Measurements from ENCODE around the gene C12orf43. TPM values are rescaled to one million over a fixed set of nuclear protein-coding genes. Genes with fewer than 3 reads are reported as not detected.

The C12orf43 gene
- total RNA-seq, 1 experiment from 2014 or later: 25.7 TPM

- no peak overlapping the region for H4K5ac ChIP-seq (ENCODE audit: insufficient read length, low read depth, low read length)
- no peaks in the 10 kb centered on the region for H3K23me2 ChIP-seq (ENCODE audit: insufficient read length, low read depth, low read length, poor library complexity, severe bottlenecking)
- H4K20me1 ChIP-seq (ENCODE audit: control insufficient read depth, insufficient read depth, insufficient read length): no peaks in the 10 kb centered on the region
- H3K27ac ChIP-seq (ENCODE audit: insufficient read length, low read depth, low read length): no peak overlapping the region
- no peak overlapping the region for H2BK20ac ChIP-seq (ENCODE audit: low read depth, low read length, poor library complexity, severe bottlenecking)
- no peak overlapping the region for H2AFZ ChIP-seq (ENCODE audit: low read length)
- no peak overlapping the region for H2BK120ac ChIP-seq (ENCODE audit: low read depth, low read length, poor library complexity, severe bottlenecking)
- no peak overlapping the region for H3T11ph ChIP-seq (ENCODE audit: low read length)
- no peaks in the 10 kb centered on the region for H3K27me3 ChIP-seq (ENCODE audit: insufficient read depth, low read length)
- H3K79me2 ChIP-seq (ENCODE audit: insufficient read depth, low read length): no peaks in the 10 kb centered on the region
- H2BK15ac ChIP-seq (ENCODE audit: low read depth, low read length): no peak overlapping the region
- no peaks in the 10 kb centered on the region for H3K9me3 ChIP-seq (ENCODE audit: control insufficient read depth, low read depth, low read length)
- no peak overlapping the region for H3K14ac ChIP-seq (ENCODE audit: insufficient read depth, low read length)
- no peaks in the 10 kb centered on the region for H3K79me1 ChIP-seq (ENCODE audit: insufficient read depth, low read depth, low read length, poor library complexity, severe bottlenecking)
- no peaks in the 10 kb centered on the region; a peak in 2 of 5 replicates for H3K9me3 Mint-ChIP-seq
- no peak overlapping the region for H3K27ac Mint-ChIP-seq
- no peak overlapping the region for H2AK5ac ChIP-seq (ENCODE audit: insufficient read length, low read length)
- no peak overlapping the region for H3K9ac ChIP-seq (ENCODE audit: extremely low read depth, insufficient read length, low read length)
- no peak overlapping the region for H3K23ac ChIP-seq (ENCODE audit: insufficient read length, low read depth, low read length)
- no peak overlapping the region for H4K8ac ChIP-seq (replicated peaks; ENCODE audit: insufficient read length, low read depth, low read length)
- H2BK12ac ChIP-seq (ENCODE audit: insufficient read length, low read depth, low read length): no peak overlapping the region
- no peak overlapping the region for H3K4ac ChIP-seq (ENCODE audit: low read depth, low read length)
- peaks cover 8 to 9% of the 10 kb centered on the region in 2 experiments for H3K4me1 Mint-ChIP-seq
- no CpG with 5 or more reads among the region's 10 CpGs for WGBS (ENCODE audit: extremely low coverage, insufficient read length, low lambda C conversion rate)
- peak; percentile 47 for TF ChIP-seq CTCF (conservative IDR thresholded peaks at IDR 0.05)
- no peak overlapping the region for H3K18ac ChIP-seq (ENCODE audit: insufficient read length, low read depth, low read length)
- no peak overlapping the region for H2BK5ac ChIP-seq (ENCODE audit: insufficient read length, low read length)
- no peak overlapping the region for H4K91ac ChIP-seq (ENCODE audit: insufficient read length, low read depth, low read length)
- no peaks in the 10 kb centered on the region; the same call in 1 of the 2 replicates for H3K27me3 Mint-ChIP-seq (ENCODE audit: low read depth)
- no peak overlapping the region for H3K56ac ChIP-seq (ENCODE audit: insufficient read length, low read depth, low read length)
- H3K36me3 Mint-ChIP-seq (ENCODE audit: insufficient read depth in 1 of 3, low read depth in 3 of 3): no peaks in the 10 kb centered on the region; a peak in 1 of 7 replicates
- DNase-seq: no peak
- no peak overlapping the region for H3K4me2 ChIP-seq (ENCODE audit: insufficient read depth, insufficient read length, low read length)
- H3K4me1 ChIP-seq (ENCODE audit: insufficient read depth, low read length): peaks cover 4% of the 10 kb centered on the region; the same call in 1 of the 2 replicates
- H3K4me3 Mint-ChIP-seq: no peak overlapping the region
Observed at GRCh38 chr12:121026274-121027045, 10.2 kb upstream of the C12orf43 start.
